GM19351 (cell line): ENCODE results near the gene STPG3.

Experiments
- ATAC-seq: cut with Tn5 transposase; IDR thresholded peaks from one replicate; pipeline ENCODE4 v1.9.1; 2021; ENCODE audit warnings: mild to moderate bottlenecking, moderate library complexity; ENCODE audit not compliant: unreplicated experiment

Gene STPG3

GRCh38 chr9:137251194-137251461, at the start of gene STPG3:
Gene STPG3 (plus strand): TSS chr9:137251286. CDS start chr9:137251287, 1 bp downstream.
- no peak for ATAC-seq

GRCh38 chr9:137202966-137203365, 48.1 kb upstream of the STPG3 start:
- no peak for ATAC-seq

DNA sequence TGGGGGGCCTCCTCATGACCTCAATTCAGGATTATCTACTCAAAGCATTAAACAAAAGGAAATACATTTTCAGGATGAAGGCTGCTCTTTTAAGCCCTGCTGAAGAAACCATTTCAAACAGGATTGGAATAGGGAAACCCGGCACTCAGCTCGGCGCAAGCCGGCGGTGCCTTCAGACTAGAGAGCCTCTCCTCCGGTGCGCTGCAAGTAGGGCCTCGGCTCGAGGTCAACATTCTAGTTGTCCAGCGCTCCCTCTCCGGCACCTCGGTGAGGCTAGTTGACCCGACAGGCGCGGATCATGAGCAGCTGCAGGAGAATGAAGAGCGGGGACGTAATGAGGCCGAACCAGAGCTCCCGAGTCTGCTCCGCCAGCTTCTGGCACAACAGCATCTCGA, 46.4 kb upstream of the STPG3 start:
- no peak for ATAC-seq

DNA sequence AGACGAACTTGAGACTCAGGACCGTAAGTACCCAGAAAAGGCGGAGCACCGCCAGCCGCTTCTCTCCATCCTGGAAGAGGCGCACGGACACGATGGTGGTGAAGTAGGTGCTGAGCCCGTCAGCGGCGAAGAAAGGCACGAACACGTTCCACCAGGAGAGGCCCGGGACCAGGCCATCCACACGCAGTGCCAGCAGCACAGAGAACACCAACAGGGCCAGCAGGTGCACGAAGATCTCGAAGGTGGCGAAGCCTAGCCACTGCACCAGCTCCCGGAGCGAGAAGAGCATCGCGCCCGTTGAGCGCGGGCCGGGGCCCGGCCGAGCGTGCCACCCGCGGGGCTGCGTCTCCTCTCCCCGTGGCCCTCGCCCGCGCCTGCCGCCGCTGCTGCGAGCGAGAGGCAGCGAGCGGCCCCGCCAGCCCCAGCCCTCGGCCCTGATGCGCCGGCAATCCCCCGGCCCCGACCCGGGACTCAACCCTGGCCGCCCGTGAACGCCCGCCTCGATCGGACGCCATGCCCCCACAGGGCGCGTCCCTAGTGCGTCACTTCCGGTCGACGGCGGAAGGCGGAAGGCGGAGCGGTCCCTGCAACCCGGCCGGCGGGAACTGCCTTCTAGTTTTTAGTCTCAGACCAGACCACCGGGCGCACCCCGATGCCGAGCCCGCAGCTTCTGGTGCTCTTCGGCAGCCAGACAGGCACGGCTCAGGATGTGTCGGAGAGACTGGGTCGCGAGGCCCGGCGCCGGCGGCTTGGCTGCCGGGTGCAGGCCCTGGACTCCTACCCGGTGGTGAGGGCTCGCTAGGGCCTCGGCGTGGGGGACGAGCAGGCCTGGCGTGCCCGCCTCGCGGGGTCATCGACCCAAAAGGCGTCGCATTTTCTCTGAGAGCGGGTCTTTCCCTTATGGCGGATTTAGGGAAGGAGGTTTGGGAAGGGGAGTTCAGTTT, 45.7 kb upstream of the STPG3 start, which contains the start of the genes NDOR1 and TMEM203:
TSS of gene NDOR1 (plus strand) at position 575 of the 944 bp plus-strand sequence. CDS start at position 653, 78 bp downstream.
TSS of gene TMEM203 (minus strand) at position 523 of the 944 bp plus-strand sequence. CDS start at position 289, 234 bp downstream.
- ATAC-seq = peak; percentile 55

GRCh38 chr9:137206602-137207001, 44.5 kb upstream of the STPG3 start:
- ATAC-seq = no peak

- no peak for ATAC-seq
Observed at GRCh38 chr9:137211532-137211931, 39.6 kb upstream of the STPG3 start.

GRCh38 chr9:137212520-137212919, 38.6 kb upstream of the STPG3 start:
- no peak for ATAC-seq

DNA sequence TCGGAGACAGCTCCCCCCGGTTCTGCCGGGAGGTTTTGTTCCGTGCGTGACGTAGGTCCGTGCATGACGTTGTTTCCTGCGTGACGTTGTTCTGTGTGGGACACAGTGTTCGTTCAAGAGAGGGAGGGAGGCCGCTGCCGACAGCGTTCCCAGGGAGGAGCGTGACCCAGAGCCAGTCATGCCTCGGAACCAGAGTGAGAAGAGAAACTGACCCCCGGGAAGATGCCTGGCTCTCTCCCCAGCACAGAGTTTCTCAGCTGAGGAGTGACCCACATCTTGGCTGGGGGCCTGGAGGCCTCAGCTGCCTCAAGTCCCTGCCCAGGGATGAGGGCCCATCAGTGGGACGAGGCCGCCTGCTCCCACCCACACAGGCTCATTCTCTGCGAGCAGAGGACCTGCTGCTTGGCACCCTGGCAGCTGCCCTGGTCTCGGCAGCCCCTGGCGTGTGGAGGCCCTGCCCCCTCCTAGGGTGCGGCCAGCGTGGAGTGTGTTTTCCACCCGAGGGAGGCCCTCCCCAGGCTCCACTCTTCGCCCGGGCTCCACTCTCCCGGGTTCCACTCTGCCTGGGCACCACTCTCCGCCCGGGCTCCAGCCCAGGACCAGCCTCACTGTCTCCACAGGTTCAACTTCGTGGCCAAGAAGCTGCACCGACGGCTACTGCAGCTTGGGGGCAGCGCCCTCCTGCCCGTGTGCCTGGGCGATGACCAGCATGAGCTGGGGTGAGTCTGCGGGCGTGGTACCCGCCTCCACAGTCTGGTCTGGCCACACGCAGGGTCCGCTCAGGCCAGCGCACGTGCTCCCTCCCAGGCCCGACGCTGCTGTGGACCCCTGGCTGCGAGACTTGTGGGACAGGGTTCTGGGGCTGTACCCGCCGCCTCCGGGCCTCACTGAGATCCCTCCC, 37.7 kb upstream of the STPG3 start:
- no peak for ATAC-seq

- no peak for ATAC-seq
Observed at GRCh38 chr9:137214620-137215019, 36.5 kb upstream of the STPG3 start.

DNA sequence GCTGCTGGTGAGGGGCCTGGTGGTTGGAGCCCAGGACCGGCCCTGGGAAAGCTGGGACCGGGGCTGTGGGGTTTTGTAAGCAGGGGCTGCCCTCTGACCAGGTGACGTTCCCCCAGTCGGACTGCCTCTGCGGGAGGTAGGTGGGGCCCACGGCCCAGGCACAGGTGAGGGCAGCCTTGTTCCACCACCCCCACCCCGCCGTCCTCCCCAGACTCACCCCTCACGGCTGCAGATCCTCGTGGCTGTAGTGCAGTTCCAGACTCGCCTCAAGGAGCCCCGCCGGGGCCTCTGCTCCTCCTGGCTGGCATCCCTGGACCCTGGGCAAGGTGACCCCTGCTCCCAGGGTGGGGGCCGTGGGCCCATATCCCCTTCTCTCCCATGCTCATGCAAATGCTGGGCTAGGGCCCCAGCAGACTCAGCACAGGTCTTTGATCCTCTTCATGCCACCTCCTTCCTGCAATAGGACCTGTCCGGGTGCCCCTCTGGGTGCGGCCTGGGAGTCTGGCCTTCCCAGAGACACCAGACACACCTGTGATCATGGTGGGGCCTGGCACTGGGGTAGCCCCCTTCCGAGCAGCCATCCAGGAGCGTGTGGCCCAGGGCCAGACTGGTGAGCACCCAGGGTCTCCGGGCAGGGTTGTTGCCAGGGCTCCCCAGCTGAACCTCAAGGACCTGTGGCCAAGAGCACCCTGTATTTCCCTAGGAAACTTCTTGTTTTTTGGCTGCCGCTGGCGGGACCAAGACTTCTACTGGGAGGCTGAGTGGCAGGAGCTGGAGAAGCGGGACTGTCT, 35.7 kb upstream of the STPG3 start:
- no peak for ATAC-seq

DNA sequence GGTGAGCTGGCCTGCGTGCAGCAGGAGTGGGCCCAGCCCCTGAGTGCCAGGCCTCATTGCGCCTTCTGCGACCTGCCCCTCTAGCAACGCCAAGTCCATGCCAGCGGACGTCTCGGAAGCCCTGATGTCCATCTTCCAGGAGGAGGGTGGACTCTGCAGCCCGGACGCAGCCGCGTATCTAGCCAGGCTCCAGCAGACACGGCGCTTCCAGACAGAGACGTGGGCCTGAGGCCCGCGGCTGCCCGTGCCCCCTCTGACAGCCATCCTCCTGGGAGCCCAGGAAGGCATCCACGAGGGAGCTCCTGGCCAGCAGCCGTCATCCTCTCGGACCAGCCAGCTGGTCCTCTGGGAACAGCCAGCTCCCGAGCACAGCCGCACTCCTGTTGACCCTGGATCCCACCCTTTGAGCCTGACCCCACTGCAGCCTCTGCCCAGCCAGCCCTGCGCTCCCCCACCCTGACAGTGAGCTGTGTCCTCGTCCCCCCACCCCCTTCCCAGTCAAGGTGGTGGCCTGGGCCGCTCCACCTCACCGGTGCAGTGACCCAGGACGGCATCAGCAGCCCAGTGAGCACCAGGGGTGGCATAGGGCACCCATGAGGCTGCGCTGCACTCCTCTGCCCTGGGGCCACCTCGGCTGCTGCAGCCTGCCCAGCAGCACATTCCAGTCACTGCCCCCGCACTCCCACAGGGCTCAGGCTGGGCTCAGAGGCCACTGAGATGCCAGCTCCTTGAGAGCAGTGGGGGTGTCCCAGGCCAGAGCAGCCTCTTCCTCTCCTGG, 34.7 kb upstream of the STPG3 start:
- no peak for ATAC-seq

- no peak for ATAC-seq
Observed at GRCh38 chr9:137217276-137218211, 33.5 kb upstream of the STPG3 start.

GRCh38 chr9:137218212-137218753, 32.8 kb upstream of the STPG3 start:
- no peak for ATAC-seq

- ATAC-seq = no peak
Observed at GRCh38 chr9:137218754-137219271, 32.3 kb upstream of the STPG3 start.

DNA sequence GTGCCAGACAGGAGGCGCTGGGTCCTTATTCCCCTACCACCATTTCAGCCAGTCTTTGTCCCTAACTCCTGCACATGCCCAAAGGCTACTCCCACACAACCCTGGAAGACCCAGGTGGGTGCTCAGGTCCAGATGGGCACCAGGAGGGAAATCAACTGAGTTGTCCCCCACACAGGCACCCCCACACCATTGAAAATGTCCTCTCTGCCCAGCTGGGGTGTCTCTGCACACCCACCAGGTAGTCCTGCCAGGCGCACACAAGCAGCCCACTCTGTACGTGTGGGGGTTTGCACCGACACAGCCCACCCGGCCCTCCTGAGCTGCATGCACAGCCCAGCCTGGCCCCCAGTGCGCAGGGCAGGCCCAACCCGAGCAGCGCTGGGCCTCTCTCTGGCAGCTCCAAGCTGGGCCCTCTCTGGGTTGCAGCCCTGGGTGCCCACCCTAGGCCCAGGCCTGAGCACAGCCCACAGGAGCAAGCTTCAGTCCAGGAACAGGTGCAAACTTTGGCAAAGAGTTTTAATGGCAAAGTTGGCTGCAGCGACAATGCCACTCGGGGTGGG, 31.2 kb upstream of the STPG3 start:
- no peak for ATAC-seq

GRCh38 chr9:137220317-137221094, 30.6 kb upstream of the STPG3 start:
- ATAC-seq = no peak

DNA sequence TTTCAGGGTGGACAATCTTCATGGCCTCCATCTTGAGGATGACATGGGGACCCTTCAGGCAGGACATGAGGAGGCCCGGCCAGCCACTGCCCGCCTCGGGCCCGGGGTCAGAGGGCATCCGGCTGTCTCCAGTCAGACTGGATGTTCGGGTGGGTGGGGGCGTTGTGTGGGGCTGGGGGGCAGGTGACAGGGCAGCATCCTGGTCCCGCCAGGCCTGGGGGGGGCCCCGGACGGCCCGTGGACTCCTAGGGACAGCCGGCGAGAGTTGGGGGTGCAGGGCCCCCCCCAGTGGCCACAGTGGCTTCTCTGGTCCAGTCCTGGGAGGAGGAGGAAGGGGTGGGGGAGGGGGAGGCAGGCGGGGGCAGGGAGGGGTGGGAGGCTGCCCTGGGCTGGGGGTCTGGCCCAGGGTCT, 30.0 kb upstream of the STPG3 start:
- no peak for ATAC-seq
